K562 (cell line): ENCODE measurements around the gene PRCC. TPM values are rescaled to one million over a fixed set of nuclear protein-coding genes. Genes with fewer than 3 reads are reported as not detected.

Source experiments
- ATAC-seq: fragments of 200-7000 bp; cut with Tn5 transposase; 3 replicates; pipeline ENCODE4 v1.9.1; 2020; ENCODE audit warnings: moderate library complexity
- BruUV-seq: library from RNA; stranded (reverse); fragments of 400-500 nt; replicated peaks from 2 replicates; lab custom pipeline; 2021; lab: Mats Ljungman, UMichigan
- CTCF ChIA-PET: fragments of 300-600 bp; formaldehyde crosslinking; extraction: SDS; loops from one replicate; lab custom pipeline; 2021; ENCODE audit warnings: low intra/inter-chr PET ratio; lab: Yijun Ruan, JAX
- POLR2A ChIA-PET: fragments of 300-600, 350-650 bp; sonication (Branson Sonifier 250); formaldehyde crosslinking; extraction: SDS; loops from one replicate; lab custom pipeline; 2021; ENCODE audit warnings: antibody characterized with exemption, inconsistent platforms; lab: Yijun Ruan, JAX
- DNase-seq, 4 experiments: peaks; one replicate each; pipeline versions ENCODE4 v3.0.0 to v3.0.0-alpha.2; 2011 to 2018; ENCODE audit warnings: low spot score in 3 of 4, mixed read lengths in 3 of 4; ENCODE audit errors: extremely low read depth in 1 of 4
- FAIRE-seq: peaks from 2 replicates; lab custom pipeline; 2011; peaks lifted over from hg19 to GRCh38; lab: Jason Lieb, UNC
- H2AFZ ChIP-seq: 2 replicates; pipeline ENCODE4 v1.6.0; 2011; ENCODE audit warnings: low read depth, low read length, control low read depth, inconsistent platforms
- H3K27ac ChIP-seq: fragments of 200-600 bp; 3 replicates; pipeline ENCODE4 v1.8.0; 2011; ENCODE audit warnings: low read depth, mild to moderate bottlenecking, control low read depth, inconsistent platforms, low read length, moderate library complexity, mixed read lengths; ENCODE audit errors: extremely low read depth
- H3K27me3 ChIP-seq, 2 experiments: fragments of 300-600 bp in 1 of 2; 2 replicates in 1 of 2; 3 replicates in 1 of 2; pipeline versions ENCODE4 v1.6.0 to v1.8.0; 2011; ENCODE audit warnings: inconsistent platforms in 2 of 2, low read length in 2 of 2, mild to moderate bottlenecking in 1 of 2, mixed read lengths in 1 of 2, moderate library complexity in 1 of 2; ENCODE audit not compliant: control insufficient read depth in 2 of 2, insufficient read depth in 2 of 2
- H3K36me3 ChIP-seq: fragments of 300-600 bp; 3 replicates; pipeline ENCODE4 v1.8.0; 2011; ENCODE audit warnings: mild to moderate bottlenecking, low read length, inconsistent platforms; ENCODE audit not compliant: control insufficient read depth, insufficient read depth
- H3K4me1 ChIP-seq, 2 experiments: fragments of 200-600 bp in 1 of 2; replicated peaks in 1 of 2; 2 replicates in 1 of 2; 3 replicates in 1 of 2; pipeline versions ENCODE4 v1.5.1 to v1.8.0; 2011; ENCODE audit warnings: inconsistent platforms in 2 of 2, low read length in 2 of 2, mild to moderate bottlenecking in 1 of 2, mixed read lengths in 1 of 2, moderate library complexity in 1 of 2; ENCODE audit not compliant: control insufficient read depth in 2 of 2, insufficient read depth in 2 of 2
- H3K4me2 ChIP-seq: 2 replicates; pipeline ENCODE4 v1.6.1; 2011; ENCODE audit warnings: low read length, control low read depth, inconsistent platforms, mixed read lengths; ENCODE audit not compliant: insufficient read depth
- H3K4me3 ChIP-seq: fragments of 200-600 bp; sonication (generic), shearing (Covaris generic); 2 replicates; pipeline ENCODE4 v1.5.1; 2016; ENCODE audit warnings: control low read depth, inconsistent platforms
- H3K79me2 ChIP-seq: fragments of 200-600 bp; 3 replicates; pipeline ENCODE4 v1.8.0; 2011; ENCODE audit warnings: low read length, inconsistent platforms; ENCODE audit not compliant: control insufficient read depth, insufficient read depth
- H3K9ac ChIP-seq, 2 experiments: 2 replicates each; pipeline versions ENCODE4 v1.6.0 to v1.6.1; 2011; ENCODE audit warnings: low read depth in 2 of 2, low read length in 2 of 2, control low read depth in 1 of 2, inconsistent platforms in 1 of 2, mild to moderate bottlenecking in 1 of 2, mixed read lengths in 1 of 2; ENCODE audit not compliant: insufficient read depth in 1 of 2
- H3K9me1 ChIP-seq: one replicate; pipeline ENCODE4 v1.6.0; 2011; ENCODE audit warnings: inconsistent platforms, mild to moderate bottlenecking, low read length, moderate library complexity; ENCODE audit not compliant: control insufficient read depth, insufficient read depth
- H3K9me3 ChIP-seq: replicated peaks from 2 replicates; pipeline ENCODE4 v1.5.1; 2011; ENCODE audit warnings: low read depth, low read length, inconsistent platforms; ENCODE audit not compliant: control insufficient read depth, insufficient read depth
- H4K20me1 ChIP-seq: replicated peaks from 2 replicates; pipeline ENCODE4 v1.6.1; 2011; ENCODE audit warnings: low read length, inconsistent platforms, mixed read lengths; ENCODE audit not compliant: control insufficient read depth, insufficient read depth
- CEBPB ChIP-seq: fragments of 450-650 bp; IDR thresholded peaks from 2 replicates; pipeline ENCODE4 v1.6.1; 2016; ENCODE audit warnings: missing genetic modification characterization, missing compliant biosample characterization
- CHD1 ChIP-seq: fragments of 200-600 bp; sonication (generic); IDR thresholded peaks from one replicate; pipeline ENCODE4 v1.6.1; 2012; ENCODE audit warnings: mild to moderate bottlenecking, moderate library complexity, low read length, inconsistent platforms
- CHD2 ChIP-seq: IDR thresholded peaks from 2 replicates; pipeline ENCODE4 v1.6.1; 2011; ENCODE audit warnings: low read depth, low read length
- E2F1 ChIP-seq: sonication (generic); formaldehyde crosslinking; IDR thresholded peaks from 2 replicates; pipeline ENCODE4 v1.8.1; 2023; ENCODE audit warnings: mild to moderate bottlenecking, missing genetic modification reagents, moderate library complexity
- HMGXB4 ChIP-seq: sonication (generic); formaldehyde crosslinking; IDR thresholded peaks from 2 replicates; pipeline ENCODE4 v1.8.1; 2023; ENCODE audit warnings: mild to moderate bottlenecking, missing genetic modification reagents
- HNRNPK ChIP-seq: fragments of 200-400 bp; formaldehyde crosslinking; IDR thresholded peaks from one replicate; pipeline ENCODE4 v1.6.1; 2018; ENCODE audit warnings: mild to moderate bottlenecking, low read depth, low read length; ENCODE audit not compliant: poor library complexity, severe bottlenecking
- MAFK ChIP-seq: IDR thresholded peaks from 2 replicates; pipeline ENCODE4 v1.6.1; 2011; ENCODE audit warnings: low read length, improper control_type of control experiment
- PHB ChIP-seq: fragments of 250-450 bp; sonication (Bioruptor Pico); IDR thresholded peaks from 2 replicates; pipeline ENCODE4 v1.5.0; 2021
- PRDM10 ChIP-seq: fragments of 450-650 bp; IDR thresholded peaks from 2 replicates; pipeline ENCODE4 v1.6.1; 2018; ENCODE audit not compliant: partially characterized antibody
- RBFOX2 ChIP-seq: fragments of 200-400 bp; formaldehyde crosslinking; IDR thresholded peaks from 2 replicates; pipeline ENCODE4 v1.6.1; 2017; ENCODE audit warnings: low read depth, mild to moderate bottlenecking, low read length, moderate library complexity
- TBL1XR1 ChIP-seq, 2 experiments: IDR thresholded peaks; 2 replicates each; pipeline ENCODE4 v1.6.1; 2012; ENCODE audit warnings: improper control_type of control experiment in 2 of 2, low read length in 2 of 2, mild to moderate bottlenecking in 1 of 2
- ZEB2 ChIP-seq: fragments of 450-650 bp; IDR thresholded peaks from 2 replicates; pipeline ENCODE4 v1.6.1; 2016
- ZNF175 ChIP-seq: fragments of 200-800 bp; sonication (Bioruptor generic); IDR thresholded peaks from 2 replicates; pipeline ENCODE4 v1.6.1; 2016; ENCODE audit warnings: low read depth, mild to moderate bottlenecking, missing genetic modification characterization, missing compliant biosample characterization
- ZNF184 ChIP-seq: sonication (generic); formaldehyde crosslinking; IDR thresholded peaks from 2 replicates; pipeline ENCODE4 v1.5.0; 2020; ENCODE audit warnings: missing genetic modification reagents
- ZNF584 ChIP-seq: fragments of 200-800 bp; sonication (Bioruptor generic); IDR thresholded peaks from 2 replicates; pipeline ENCODE4 v1.6.1; 2016; ENCODE audit warnings: low read depth, mild to moderate bottlenecking, missing genetic modification characterization, missing compliant biosample characterization
- WGBS: fragments of 100-300 bp; shearing (Covaris generic); methylation state at CpG from one replicate; pipeline ENCODE4 v1.1.6; 2016; ENCODE audit warnings: low coverage, mixed read lengths; ENCODE audit not compliant: insufficient coverage; ENCODE audit errors: missing lambda C conversion rate; 5-methylcytosine and 5-hydroxymethylcytosine counted together
- in situ Hi-C: fragments of 300-500 bp; cut with MboI; formaldehyde crosslinking; loops from 4 replicates; pipeline ENCODE4 v1.15.0; 2018; ENCODE audit warnings: inconsistent platforms, mixed read lengths
- intact Hi-C: fragments of 100-400 bp; cut with micrococcal nuclease; formaldehyde crosslinking; loops from 2 replicates; pipeline ENCODE4 v1.14.2; 2022
- polyA plus RNA-seq, 8 experiments: library from polyadenylated mRNA; depleted of rRNA in 4 of 8; stranded (reverse) in 5 of 8; unstranded in 3 of 8; fragments of >200 nt; fragmentation: Nextera tagmentation in 2 of 8; fragmentation: Illumina TruSeq in 1 of 8; extraction: Ambion mirVana in 2 of 8; extraction: Trizol in 1 of 8; gene quantifications; 2 replicates each; pipeline versions ENCODE4 v1.2.1 to v1.2.3, GENCODE V29; 2011 to 2014; ENCODE audit warnings: inconsistent platforms in 1 of 8, missing spikeins in 1 of 8
- total RNA-seq, 7 experiments: library from RNA; depleted of rRNA in 6 of 7; stranded (reverse); fragments of >200 nt in 6 of 7; fragmentation: Illumina TruSeq in 2 of 7; extraction: Trizol in 2 of 7; gene quantifications; 2 replicates each; pipeline versions ENCODE4 v1.2.1 to v1.2.3, GENCODE V29; 2011 to 2021; ENCODE audit warnings: low replicate concordance in 1 of 7

PRCC gene
- total and polyA plus RNA-seq, 9 of the 15 experiments (the other 6 are each of a cell fraction or from before 2014, with no cell fraction given), result 23.9 to 201 (median 41.1) TPM

GRCh38 chr1:156741481-156741983 lies 25.8 kb upstream of the PRCC start (continued):
- peak; percentile 50; the same call in 1 of the 2 replicates for TF ChIP-seq CEBPB
- TF ChIP-seq PRDM10, result peak; percentile 18

- ChIA-PET CTCF (no interaction called here), POLR2A (interaction anchor here (0.8 to 3.1 kb wide), 6 partner anchors 10 to 59 kb away, joined by 3 to 49 read pairs (median 6); partner anchors contain the start of genes HDGF, ISG20L2 and METTL25B)
- Histone ChIP-seq H3K27me3 (no peaks in the 10 kb centered on the region), H3K4me1 (peaks cover 30 to 37% of the 10 kb centered on the region in 2 experiments), H2AFZ (no peak overlapping the region), H3K9me3 (no peaks in the 10 kb centered on the region), H3K9me1 (no peaks in the 10 kb centered on the region), H3K79me2 (peaks cover 54% of the 10 kb centered on the region), H3K27ac (peak overlapping the region; percentile 82), H3K4me3 (no peak overlapping the region; the same call in 1 of the 2 replicates), H3K9ac (peak overlapping the region; percentile 39 to 87; a peak in 3 of 4 replicates), H4K20me1 (peaks cover 17% of the 10 kb centered on the region), H3K36me3 (peaks cover 74% of the 10 kb centered on the region), H3K4me2 (peak overlapping the region; percentile 72)
- ATAC-seq (no peak), DNase-seq (no peak), FAIRE-seq (no peak)
- intact Hi-C loops (no loop called here), in situ Hi-C loops (loop anchor here (25.0 kb wide), 1 partner anchor 1430 kb away; the partner anchor contains the start of genes FDPS, PKLR and RUSC1)
- BruUV-seq, result no TSS peak
- 4% methylated on average over 3 of the region's 3 CpGs for WGBS
- TF ChIP-seq HMGXB4 (CRISPR knock-in tag) (no peak), RBFOX2 (no peak), ZEB2 (no peak), ZNF584 (CRISPR knock-in tag) (0 out of 2 replicates have a peak, but pooled peaks have one; percentile 4), CHD1 (no peak), CHD2 (no peak), TBL1XR1 (IDR thresholded peaks at IDR 0.05; ENCODE audit: low read length in 2 of 2) (no peak), MAFK (0 out of 2 replicates have a peak, but pooled peaks have one; percentile 9), E2F1 (CRISPR knock-in tag) (no peak), ZNF184 (CRISPR knock-in tag) (no peak), HNRNPK (no peak), ZNF175 (CRISPR knock-in tag) (no peak), PHB (no peak)
Observed at GRCh38 chr1:156742017-156742416, 25.3 kb upstream of the PRCC start.
